Measurements from ENCODE around the gene ZBTB44.
A peak's percentile ranks its signal among the peaks of the same experiment; 100 is the strongest.
"Not testable (repeated sequence)": the region's sequence is repeated elsewhere in the genome, so short reads cannot be mapped to it uniquely, and the experiment has no call there.

ZBTB44 gene

GRCh38 chr11:130310622-130311021 is 4.1 kb downstream of the ZBTB44 start:
- no peak for DNase-seq (ENCODE audit: low spot score)

GRCh38 chr11:130308886-130309285 is 5.8 kb downstream of the ZBTB44 start:
- no peak for DNase-seq (ENCODE audit: low spot score)

- DNase-seq (ENCODE audit: low spot score): no peak
These were observed 6.7 kb downstream of the ZBTB44 start for GRCh38 chr11:130308059-130308458.

GRCh38 chr11:130304651-130305050 is 10.1 kb downstream of the ZBTB44 start:
- no peak for DNase-seq (ENCODE audit: low spot score)

GRCh38 chr11:130301002-130301401 is 13.7 kb downstream of the ZBTB44 start:
- no peak for DNase-seq (ENCODE audit: low spot score)

- no peak for DNase-seq (ENCODE audit: low spot score)
These were observed 14.2 kb downstream of the ZBTB44 start for GRCh38 chr11:130300567-130300966.

GRCh38 chr11:130299978-130300377 is 14.7 kb downstream of the ZBTB44 start:
- no peak for DNase-seq (ENCODE audit: low spot score)

GRCh38 chr11:130295657-130296056 is 19.1 kb downstream of the ZBTB44 start:
- DNase-seq (ENCODE audit: low spot score): no peak

GRCh38 chr11:130282111-130282510 is 32.6 kb downstream of the ZBTB44 start:
- DNase-seq (ENCODE audit: low spot score): peak; percentile 73

GRCh38 chr11:130281341-130281740 is 33.4 kb downstream of the ZBTB44 start:
- DNase-seq (ENCODE audit: low spot score): not testable (repeated sequence)

- no peak for DNase-seq (ENCODE audit: low spot score)
These were observed 34.7 kb downstream of the ZBTB44 start for GRCh38 chr11:130279989-130280388.

GRCh38 chr11:130278745-130279144 is 36.0 kb downstream of the ZBTB44 start:
- no peak for DNase-seq (ENCODE audit: low spot score)

- DNase-seq (ENCODE audit: low spot score): no peak
These were observed 36.6 kb downstream of the ZBTB44 start for GRCh38 chr11:130278151-130278550.

- DNase-seq (ENCODE audit: low spot score): no peak
These were observed 42.4 kb downstream of the ZBTB44 start for GRCh38 chr11:130272336-130272735.

- DNase-seq (ENCODE audit: low spot score): no peak
These were observed 45.3 kb downstream of the ZBTB44 start for GRCh38 chr11:130269326-130269943.

GRCh38 chr11:130263351-130263750 is 51.4 kb downstream of the ZBTB44 start:
- DNase-seq (ENCODE audit: low spot score): no peak

- no peak for DNase-seq (ENCODE audit: low spot score)
These were observed 52.3 kb downstream of the ZBTB44 start for GRCh38 chr11:130262424-130262823.

- DNase-seq (ENCODE audit: low spot score): no peak
These were observed 53.1 kb downstream of the ZBTB44 start for GRCh38 chr11:130261571-130261970.

- DNase-seq (ENCODE audit: low spot score): no peak
These were observed 54.0 kb downstream of the ZBTB44 start for GRCh38 chr11:130260742-130261141.

- no peak for DNase-seq (ENCODE audit: low spot score)
These were observed 54.6 kb downstream of the ZBTB44 start for GRCh38 chr11:130260080-130260627.

- DNase-seq (ENCODE audit: low spot score): not testable (repeated sequence)
These were observed 63.0 kb downstream of the ZBTB44 start for GRCh38 chr11:130251763-130252162.

GRCh38 chr11:130249929-130250328 is 64.8 kb downstream of the ZBTB44 start:
- not testable (repeated sequence) for DNase-seq (ENCODE audit: low spot score)

- no peak for DNase-seq (ENCODE audit: low spot score)
These were observed 65.3 kb downstream of the ZBTB44 start for GRCh38 chr11:130249371-130249770.

- no peak for DNase-seq (ENCODE audit: low spot score)
These were observed 67.4 kb downstream of the ZBTB44 start for GRCh38 chr11:130247319-130247718.
